Measurements from ENCODE around the gene NUBPL. TPM values are rescaled to one million over a fixed set of nuclear protein-coding genes. Genes with fewer than 3 reads are reported as not detected.

The NUBPL gene
- total RNA-seq, 1 donor from 2014 or later: 19.5 TPM

DNA sequence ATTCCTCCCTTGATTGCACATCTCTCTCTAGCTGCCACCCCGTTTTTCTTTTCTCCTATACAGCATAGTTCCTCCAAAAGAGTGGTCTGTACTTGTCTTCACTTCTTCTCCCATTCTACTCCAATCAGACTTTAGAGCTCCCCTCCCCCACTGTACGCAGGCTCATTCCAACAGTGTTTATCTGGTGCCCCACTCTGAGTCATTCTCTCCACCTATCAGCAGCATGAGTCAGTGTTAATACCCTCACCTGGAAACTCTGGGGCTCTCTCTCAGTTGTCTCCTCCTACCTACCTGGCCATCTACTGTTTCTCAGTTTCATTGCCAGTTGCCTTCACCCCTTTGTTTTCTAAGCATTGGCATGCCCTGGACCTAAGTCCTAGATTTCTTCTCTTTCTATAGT is 340.8 kb downstream of the NUBPL start:
- H3K27me3 Mint-ChIP-seq: no peaks in the 10 kb centered on the region
- DNase-seq (ENCODE audit: low spot score, unreplicated experiment): no peak
- no peaks in the 10 kb centered on the region for H3K4me1 Mint-ChIP-seq (ENCODE audit: low read depth)

DNA sequence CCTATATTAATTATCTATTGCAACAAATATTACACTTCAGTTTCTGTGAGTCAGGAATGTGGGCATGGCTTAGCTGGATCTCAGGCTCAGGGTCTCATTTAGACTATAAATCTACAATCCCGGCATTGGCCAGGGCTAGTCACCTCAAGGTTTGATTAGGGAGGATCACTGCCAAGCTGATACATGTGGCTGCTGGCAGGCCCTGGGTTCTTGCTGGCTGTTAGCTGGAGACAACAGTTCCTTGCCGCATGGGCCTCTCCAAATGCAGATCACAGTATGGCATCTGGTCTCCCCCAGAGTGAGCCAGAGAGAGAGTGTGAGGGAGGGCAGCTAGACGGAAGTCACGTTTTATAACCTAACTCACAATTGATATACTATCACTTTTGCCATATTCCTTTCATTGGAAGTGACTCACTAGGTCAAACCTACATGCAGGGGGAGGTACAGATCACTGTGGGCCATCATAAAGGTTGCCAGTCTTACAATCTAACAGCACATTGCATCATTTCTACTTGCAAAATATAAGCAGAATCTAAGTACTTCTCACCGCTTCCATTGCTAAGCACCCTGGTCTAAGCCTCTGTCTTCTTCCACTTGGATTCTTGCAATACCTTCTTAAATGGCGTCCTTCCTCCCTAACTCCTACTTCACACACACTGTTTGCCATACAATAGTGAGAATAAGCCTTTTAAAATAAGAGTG is 341.9 kb downstream of the NUBPL start:
- Mint-ChIP-seq H3K9me3 (ENCODE audit: low read depth) (no peaks in the 10 kb centered on the region), H3K27me3 (no peaks in the 10 kb centered on the region), H3K4me1 (ENCODE audit: low read depth) (no peaks in the 10 kb centered on the region), H3K36me3 (ENCODE audit: insufficient read depth) (no peaks in the 10 kb centered on the region), H3K27ac (no peak overlapping the region), H3K4me3 (ENCODE audit: low read depth) (no peak overlapping the region)
- TF ChIP-seq, protein P1, sequence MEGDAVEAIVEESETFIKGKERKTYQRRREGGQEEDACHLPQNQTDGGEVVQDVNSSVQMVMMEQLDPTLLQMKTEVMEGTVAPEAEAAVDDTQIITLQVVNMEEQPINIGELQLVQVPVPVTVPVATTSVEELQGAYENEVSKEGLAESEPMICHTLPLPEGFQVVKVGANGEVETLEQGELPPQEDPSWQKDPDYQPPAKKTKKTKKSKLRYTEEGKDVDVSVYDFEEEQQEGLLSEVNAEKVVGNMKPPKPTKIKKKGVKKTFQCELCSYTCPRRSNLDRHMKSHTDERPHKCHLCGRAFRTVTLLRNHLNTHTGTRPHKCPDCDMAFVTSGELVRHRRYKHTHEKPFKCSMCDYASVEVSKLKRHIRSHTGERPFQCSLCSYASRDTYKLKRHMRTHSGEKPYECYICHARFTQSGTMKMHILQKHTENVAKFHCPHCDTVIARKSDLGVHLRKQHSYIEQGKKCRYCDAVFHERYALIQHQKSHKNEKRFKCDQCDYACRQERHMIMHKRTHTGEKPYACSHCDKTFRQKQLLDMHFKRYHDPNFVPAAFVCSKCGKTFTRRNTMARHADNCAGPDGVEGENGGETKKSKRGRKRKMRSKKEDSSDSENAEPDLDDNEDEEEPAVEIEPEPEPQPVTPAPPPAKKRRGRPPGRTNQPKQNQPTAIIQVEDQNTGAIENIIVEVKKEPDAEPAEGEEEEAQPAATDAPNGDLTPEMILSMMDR (IDR thresholded peaks at IDR 0.05; ENCODE audit: unreplicated experiment): no peak
- DNase-seq (ENCODE audit: low spot score, unreplicated experiment): no peak

More for the DNA sequence above, 340.8 kb downstream of the NUBPL start:
- H3K36me3 Mint-ChIP-seq (ENCODE audit: insufficient read depth): no peaks in the 10 kb centered on the region
- TF ChIP-seq, protein P1 (IDR thresholded peaks at IDR 0.05; ENCODE audit: unreplicated experiment): no peak
- no peak overlapping the region for H3K27ac Mint-ChIP-seq
- H3K4me3 Mint-ChIP-seq (ENCODE audit: low read depth): no peak overlapping the region
- H3K9me3 Mint-ChIP-seq (ENCODE audit: low read depth): no peaks in the 10 kb centered on the region

DNA sequence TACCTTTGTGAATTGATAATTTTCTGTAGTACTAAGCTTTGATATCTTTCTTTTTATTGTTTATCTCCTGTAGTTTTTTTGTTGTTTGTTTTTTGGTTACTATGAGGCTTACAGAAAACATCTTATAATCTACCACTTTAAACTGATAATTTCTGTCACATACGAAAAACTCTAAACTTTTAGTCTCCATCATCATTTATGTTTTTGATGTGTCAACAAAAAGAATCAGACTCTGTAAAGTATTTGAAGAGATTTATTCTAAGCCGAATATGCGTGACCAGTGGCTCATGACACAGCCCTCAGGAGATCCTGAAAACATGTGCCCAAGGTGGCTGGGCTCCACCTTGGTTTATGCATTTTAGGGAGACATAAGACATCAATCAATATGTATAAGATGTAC is 348.8 kb downstream of the NUBPL start:
- no peak overlapping the region for H3K27ac Mint-ChIP-seq
- H3K27me3 Mint-ChIP-seq: no peaks in the 10 kb centered on the region
- TF ChIP-seq, protein P1 (IDR thresholded peaks at IDR 0.05; ENCODE audit: unreplicated experiment): no peak
- H3K9me3 Mint-ChIP-seq (ENCODE audit: low read depth): peaks cover 17% of the 10 kb centered on the region
- H3K4me1 Mint-ChIP-seq (ENCODE audit: low read depth): no peaks in the 10 kb centered on the region
- no peak overlapping the region for H3K4me3 Mint-ChIP-seq (ENCODE audit: low read depth)
- H3K36me3 Mint-ChIP-seq (ENCODE audit: insufficient read depth): peaks cover 1% of the 10 kb centered on the region
- DNase-seq (ENCODE audit: low spot score, unreplicated experiment): no peak

Other genes with a start within 250 kb of the NUBPL start
- gene HEATR5A, start 140.9 kb upstream of the NUBPL start, total RNA-seq: 28.3 and 28.9 TPM in 2 replicates
- 20.1 and 22.2 TPM in 2 replicates for gene DTD2, start 103.9 kb upstream of the NUBPL start, total RNA-seq
- not detected in 2 replicates for gene GPR33, start 73.4 kb upstream of the NUBPL start, total RNA-seq

All from progenitor cell of endocrine pancreas (in vitro differentiated cells).